Activated CD4-positive, alpha-beta T cell treated with anti-CD3 and anti-CD28 coated beads, Interleukin-2, amount 10 ng/mL, durations not matched to agents 7 days and 5 days (primary cell): ENCODE measurements around the gene TSPEAR. TPM values are rescaled to one million over a fixed set of nuclear protein-coding genes. Genes with fewer than 3 reads are reported as not detected.

ENCODE experiments used
- CTCF ChIA-PET: fragments of 350-600 bp; sonication (Branson Sonifier 250); formaldehyde crosslinking; loops from one replicate; lab custom pipeline; 2021; ENCODE audit warnings: antibody characterized with exemption; lab: Charles Lee
- POLR2A ChIA-PET: fragments of 350-600 bp; sonication (Branson Sonifier 250); formaldehyde crosslinking; loops from one replicate; lab custom pipeline; 2021; ENCODE audit warnings: antibody characterized with exemption; lab: Charles Lee
- DNase-seq: peaks from one replicate; pipeline ENCODE4 v3.0.0-alpha.2; 2020
- H3K27ac Mint-ChIP-seq: one replicate; pipeline ENCODE4 v1.8.0; 2021; ENCODE audit warnings: mild to moderate bottlenecking, moderate library complexity, mixed read lengths
- H3K27me3 Mint-ChIP-seq: one replicate; pipeline ENCODE4 v1.8.0; 2021; ENCODE audit warnings: mixed read lengths
- H3K36me3 Mint-ChIP-seq: one replicate; pipeline ENCODE4 v1.8.0; 2021; ENCODE audit warnings: low read depth, mixed read lengths
- H3K4me1 Mint-ChIP-seq: one replicate; pipeline ENCODE4 v1.8.0; 2021; ENCODE audit warnings: mixed read lengths
- H3K4me3 Mint-ChIP-seq: one replicate; pipeline ENCODE4 v1.8.0; 2021; ENCODE audit warnings: mild to moderate bottlenecking, moderate library complexity, mixed read lengths
- H3K9me3 Mint-ChIP-seq: one replicate; pipeline ENCODE4 v1.8.0; 2021; ENCODE audit warnings: mixed read lengths
- total RNA-seq, 2 experiments: library from RNA; stranded (reverse); gene quantifications; one replicate each; pipeline ENCODE4 v1.2.3, GENCODE V29; 2021

TSPEAR gene
- total RNA-seq, 2 experiments from 2014 or later, result not detected

GRCh38 chr21:44450402-44450801 lies 261.0 kb downstream of the TSPEAR start:
- POLR2A ChIA-PET, result no interaction called here
- H3K9me3 Mint-ChIP-seq, result peaks cover 10% of the 10 kb centered on the region
- no peak for DNase-seq
- H3K4me1 Mint-ChIP-seq, result peaks cover 6% of the 10 kb centered on the region
- H3K27me3 Mint-ChIP-seq, result peaks cover 40% of the 10 kb centered on the region
- H3K36me3 Mint-ChIP-seq, result no peaks in the 10 kb centered on the region
- H3K4me3 Mint-ChIP-seq, result no peak overlapping the region
- H3K27ac Mint-ChIP-seq, result no peak overlapping the region
- CTCF ChIA-PET, result no interaction called here

- no peak for DNase-seq
- Mint-ChIP-seq H3K27me3 (peaks cover 43% of the 10 kb centered on the region), H3K27ac (no peak overlapping the region), H3K36me3 (no peaks in the 10 kb centered on the region), H3K9me3 (peaks cover 9% of the 10 kb centered on the region), H3K4me1 (peaks cover 6% of the 10 kb centered on the region), H3K4me3 (no peak overlapping the region)
- POLR2A ChIA-PET, result no interaction called here
- CTCF ChIA-PET, result interaction anchor here (0.5 kb wide), 1 partner anchor 53 kb away, joined by 3 read pairs; no protein-coding TSS in a partner anchor
Observed at GRCh38 chr21:44449473-44450363, 261.7 kb downstream of the TSPEAR start.

DNA sequence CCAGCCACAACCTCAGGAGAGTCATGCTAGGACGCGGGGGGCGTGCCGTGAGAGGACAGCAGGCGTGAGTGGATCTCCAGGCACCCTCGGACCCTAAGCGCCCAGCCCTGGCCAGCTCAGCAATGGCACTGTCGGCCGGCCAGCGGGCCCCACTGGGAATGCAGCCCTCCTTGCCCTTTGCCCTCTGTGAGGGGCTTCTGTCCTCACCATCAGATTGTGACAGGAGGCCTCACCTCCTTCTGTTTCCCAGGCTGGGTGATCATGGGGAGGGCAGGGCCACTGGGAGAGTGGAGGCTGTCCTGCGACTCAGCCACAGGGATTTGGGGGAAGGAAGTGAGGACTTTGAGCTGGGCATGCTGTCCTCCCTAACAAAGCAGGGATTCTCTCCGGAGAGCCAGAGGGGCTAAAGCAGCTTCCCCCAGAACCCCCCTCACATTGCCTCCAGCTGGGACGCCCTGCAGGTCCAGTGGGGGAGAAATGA lies 262.7 kb downstream of the TSPEAR start:
- Mint-ChIP-seq H3K27ac (no peak overlapping the region), H3K36me3 (no peaks in the 10 kb centered on the region), H3K4me3 (no peak overlapping the region), H3K9me3 (no peaks in the 10 kb centered on the region), H3K4me1 (no peaks in the 10 kb centered on the region), H3K27me3 (peaks cover 33% of the 10 kb centered on the region)
- POLR2A ChIA-PET, result no interaction called here
- CTCF ChIA-PET, result no interaction called here
- no peak for DNase-seq

Other genes starting within 250 kb of the TSPEAR start
- not detected for gene KRTAP10-1, start 171.4 kb downstream of the TSPEAR start, total RNA-seq
- not detected for gene KRTAP10-2, start 160.1 kb downstream of the TSPEAR start, total RNA-seq
- not detected for gene KRTAP10-3, start 152.8 kb downstream of the TSPEAR start, total RNA-seq
- not detected for gene KRTAP10-4, start 137.8 kb downstream of the TSPEAR start, total RNA-seq
- not detected for gene KRTAP10-5, start 131.0 kb downstream of the TSPEAR start, total RNA-seq
- not detected for gene KRTAP10-6, start 119.1 kb downstream of the TSPEAR start, total RNA-seq
- gene KRTAP10-7, start 111.0 kb downstream of the TSPEAR start, total RNA-seq, result not detected
- gene KRTAP10-8, start 99.5 kb downstream of the TSPEAR start, total RNA-seq, result not detected
- not detected for gene KRTAP10-9, start 84.5 kb downstream of the TSPEAR start, total RNA-seq
- not detected for gene KRTAP10-10, start 74.2 kb downstream of the TSPEAR start, total RNA-seq
- gene KRTAP10-11, start 65.2 kb downstream of the TSPEAR start, total RNA-seq, result not detected
- not detected for gene KRTAP12-4, start 56.9 kb downstream of the TSPEAR start, total RNA-seq
- not detected for gene KRTAP12-3, start 53.6 kb downstream of the TSPEAR start, total RNA-seq
- not detected for gene KRTAP12-2, start 44.6 kb downstream of the TSPEAR start, total RNA-seq
- gene KRTAP12-1, start 29.4 kb downstream of the TSPEAR start, total RNA-seq, result not detected
- not detected for gene KRTAP10-12, start 14.4 kb downstream of the TSPEAR start, total RNA-seq
- gene UBE2G2, start 90.2 kb upstream of the TSPEAR start, total RNA-seq, result 100 to 1,000 TPM in 1 of 2 experiments, 10 to 100 TPM in 1; 95.8 to 103 TPM
- gene SUMO3, start 106.5 kb upstream of the TSPEAR start, total RNA-seq, result 10 to 100 TPM; 91.1 to 97.9 TPM
- 10 to 100 TPM; 70.2 to 79.9 TPM for gene PTTG1IP, start 162.1 kb upstream of the TSPEAR start, total RNA-seq
- 100 to 1,000 TPM; 439 to 500 TPM for gene ITGB2, start 209.3 kb upstream of the TSPEAR start, total RNA-seq
- gene SLX9, start 228.5 kb upstream of the TSPEAR start, total RNA-seq, result 10 to 100 TPM; 32.7 to 39.8 TPM